HuH-7.5 (cell line): Measurements from ENCODE around the gene PTPRZ1.

ENCODE experiments used
- DNase-seq: peaks from one replicate; pipeline ENCODE4 v3.0.0; 2011; ENCODE audit warnings: low spot score

Gene PTPRZ1

GRCh38 chr7:122055073-122055472 lies 182.1 kb downstream of the PTPRZ1 start:
- no peak for DNase-seq

- no peak for DNase-seq
These were observed 184.0 kb downstream of the PTPRZ1 start for GRCh38 chr7:122056977-122057376.

GRCh38 chr7:122059542-122059941 lies 186.6 kb downstream of the PTPRZ1 start:
- no peak for DNase-seq

DNA sequence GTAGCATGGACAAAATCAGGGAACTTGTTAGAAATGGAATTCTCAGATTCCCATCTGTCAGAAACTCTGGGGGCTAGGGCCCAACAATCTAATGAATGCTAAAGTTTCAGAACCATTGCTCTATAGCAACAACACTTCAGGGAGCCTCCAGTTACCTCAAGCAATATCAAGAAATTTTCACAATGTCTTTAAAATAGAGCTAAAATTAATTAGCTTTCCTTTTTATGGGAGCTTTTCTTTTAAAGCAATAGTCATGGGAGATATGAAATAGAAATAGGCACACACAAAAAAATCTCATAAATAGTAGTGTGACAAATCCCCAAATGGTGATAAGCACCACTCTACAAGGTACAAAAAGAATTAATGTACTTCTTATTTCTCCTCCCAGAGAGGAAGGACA lies 190.2 kb downstream of the PTPRZ1 start:
- DNase-seq, result no peak

DNA sequence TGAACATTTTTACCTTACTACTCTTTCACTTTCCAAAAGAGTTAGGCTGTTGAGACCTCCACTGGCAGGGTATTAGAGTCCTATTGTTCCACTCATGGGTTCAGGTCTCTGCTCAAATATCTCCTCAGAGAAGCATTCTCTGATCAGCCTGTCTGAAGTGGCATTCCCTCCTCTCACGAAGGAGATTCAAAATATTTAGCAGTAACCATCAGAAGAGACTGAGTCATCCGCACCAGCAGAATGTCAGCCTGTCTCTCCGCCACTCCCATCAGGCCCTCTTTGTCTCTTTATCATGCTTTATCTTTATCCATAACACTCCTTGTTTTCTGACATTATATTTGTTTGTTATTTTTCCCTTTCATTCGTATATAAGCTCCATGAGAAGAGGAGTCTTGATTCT lies 192.0 kb downstream of the PTPRZ1 start:
- DNase-seq, result no peak

DNA sequence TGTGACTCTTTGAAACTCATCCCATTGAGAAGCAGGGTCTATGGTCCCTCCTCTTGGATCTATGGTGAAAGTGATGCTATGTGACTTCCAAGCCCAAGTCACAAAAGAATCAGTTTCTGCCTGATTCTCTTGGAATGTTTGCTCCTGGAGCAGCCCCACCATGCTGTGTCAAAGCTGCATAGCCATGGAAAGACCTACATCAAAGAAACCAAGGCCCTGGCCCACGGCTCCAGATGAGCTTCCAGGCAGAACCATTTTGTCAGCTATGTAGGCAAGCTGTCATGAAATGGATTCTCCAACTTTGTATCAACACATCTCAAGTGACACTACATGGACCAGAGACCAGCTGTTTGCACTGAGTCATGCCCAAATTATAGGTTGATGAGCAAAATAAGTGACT lies 194.1 kb downstream of the PTPRZ1 start:
- DNase-seq, result no peak

- no peak for DNase-seq
These were observed 195.1 kb downstream of the PTPRZ1 start for GRCh38 chr7:122068046-122068445.

GRCh38 chr7:122068999-122069398 lies 196.0 kb downstream of the PTPRZ1 start:
- DNase-seq, result no peak

DNA sequence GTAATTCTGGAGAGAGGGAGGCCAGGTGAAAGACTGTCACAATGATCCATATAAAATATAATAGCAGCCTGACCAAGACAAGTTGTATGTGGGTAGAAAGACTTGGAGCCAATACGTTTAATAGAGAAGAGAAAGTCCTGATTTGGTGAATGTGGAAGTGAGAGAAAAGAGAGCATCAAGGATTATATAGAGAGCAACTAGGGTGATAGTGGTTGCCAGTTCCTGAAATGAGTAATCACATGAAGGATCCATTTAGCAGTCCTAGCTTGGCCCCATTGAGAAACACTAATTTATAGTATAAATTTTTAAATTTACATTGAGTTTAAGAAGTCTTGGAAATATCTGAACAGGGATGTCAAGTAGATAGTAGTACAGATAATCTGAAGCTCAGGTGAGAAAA lies 197.1 kb downstream of the PTPRZ1 start:
- no peak for DNase-seq

DNA sequence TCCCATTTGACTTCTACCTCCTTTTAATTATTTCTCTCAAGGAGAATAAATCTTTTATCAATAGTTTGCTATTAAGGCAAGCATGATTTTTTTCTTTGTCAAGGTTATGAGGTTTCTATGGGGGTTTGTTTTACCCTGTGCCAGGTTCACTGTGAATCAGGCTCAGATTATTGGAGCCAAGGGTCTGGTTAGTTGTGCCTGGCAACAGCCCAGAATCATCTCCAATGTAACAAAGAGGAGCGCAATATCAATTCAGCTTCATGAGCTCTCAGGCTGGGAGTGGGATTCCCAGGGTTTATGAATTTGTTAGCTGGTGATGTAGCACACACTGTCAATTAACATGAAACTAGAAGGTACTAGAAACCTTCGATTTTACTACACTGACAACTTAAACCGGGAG lies 197.9 kb downstream of the PTPRZ1 start:
- no peak for DNase-seq

GRCh38 chr7:122072272-122072671 lies 199.3 kb downstream of the PTPRZ1 start:
- DNase-seq, result no peak

DNA sequence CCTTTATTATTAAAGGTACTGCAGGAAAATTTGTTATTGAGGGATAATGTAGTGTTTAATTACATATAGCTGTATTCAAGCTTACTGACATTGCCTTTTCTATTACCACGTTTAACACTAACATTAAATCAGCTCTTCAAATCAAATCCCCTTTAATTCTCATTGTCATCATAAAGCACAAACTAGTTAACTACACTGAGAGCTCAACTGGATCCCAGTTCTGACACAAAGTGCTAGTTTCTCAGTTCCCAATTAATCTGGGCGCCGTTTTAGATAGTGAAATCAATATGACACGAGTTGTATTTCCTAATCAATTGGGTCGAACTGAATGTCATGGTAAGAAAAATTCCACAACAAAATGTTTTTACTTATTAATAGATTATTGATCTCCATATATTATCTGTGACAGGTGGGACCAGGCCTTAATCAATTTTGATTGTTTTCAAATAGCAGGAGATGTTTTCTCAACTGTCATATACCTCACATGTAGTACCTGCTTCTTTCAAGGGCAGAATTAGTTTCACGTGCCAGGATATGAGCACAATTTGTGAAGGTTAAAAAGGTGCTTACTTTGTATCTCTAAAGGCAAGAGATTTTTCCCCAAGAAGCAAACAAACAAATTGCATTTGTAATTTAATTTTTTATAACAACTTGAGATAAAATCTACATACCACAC lies 200.1 kb downstream of the PTPRZ1 start:
- DNase-seq, result no peak

DNA sequence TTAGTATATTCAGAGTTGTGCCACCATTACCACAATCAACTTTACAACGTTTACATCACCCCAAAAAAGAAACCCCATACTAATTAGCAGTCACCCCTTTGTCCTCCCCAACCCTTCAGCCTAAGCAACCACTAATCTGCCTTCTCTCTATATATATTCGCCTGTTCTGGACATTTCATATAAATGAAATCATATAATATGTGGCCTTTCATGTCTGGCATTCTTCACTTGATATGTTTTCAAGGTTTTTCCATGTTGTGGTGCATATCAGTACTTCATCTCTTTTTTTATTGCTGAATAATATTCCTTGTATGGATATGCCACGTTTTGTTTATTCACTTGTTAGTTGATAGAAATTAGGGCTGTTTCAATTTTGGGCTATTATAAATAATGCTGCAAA lies 200.7 kb downstream of the PTPRZ1 start:
- DNase-seq, result no peak

GRCh38 chr7:122082160-122082559 lies 209.2 kb downstream of the PTPRZ1 start:
- DNase-seq, result no peak

- no peak for DNase-seq
These were observed 209.7 kb downstream of the PTPRZ1 start for GRCh38 chr7:122082670-122083069.

DNA sequence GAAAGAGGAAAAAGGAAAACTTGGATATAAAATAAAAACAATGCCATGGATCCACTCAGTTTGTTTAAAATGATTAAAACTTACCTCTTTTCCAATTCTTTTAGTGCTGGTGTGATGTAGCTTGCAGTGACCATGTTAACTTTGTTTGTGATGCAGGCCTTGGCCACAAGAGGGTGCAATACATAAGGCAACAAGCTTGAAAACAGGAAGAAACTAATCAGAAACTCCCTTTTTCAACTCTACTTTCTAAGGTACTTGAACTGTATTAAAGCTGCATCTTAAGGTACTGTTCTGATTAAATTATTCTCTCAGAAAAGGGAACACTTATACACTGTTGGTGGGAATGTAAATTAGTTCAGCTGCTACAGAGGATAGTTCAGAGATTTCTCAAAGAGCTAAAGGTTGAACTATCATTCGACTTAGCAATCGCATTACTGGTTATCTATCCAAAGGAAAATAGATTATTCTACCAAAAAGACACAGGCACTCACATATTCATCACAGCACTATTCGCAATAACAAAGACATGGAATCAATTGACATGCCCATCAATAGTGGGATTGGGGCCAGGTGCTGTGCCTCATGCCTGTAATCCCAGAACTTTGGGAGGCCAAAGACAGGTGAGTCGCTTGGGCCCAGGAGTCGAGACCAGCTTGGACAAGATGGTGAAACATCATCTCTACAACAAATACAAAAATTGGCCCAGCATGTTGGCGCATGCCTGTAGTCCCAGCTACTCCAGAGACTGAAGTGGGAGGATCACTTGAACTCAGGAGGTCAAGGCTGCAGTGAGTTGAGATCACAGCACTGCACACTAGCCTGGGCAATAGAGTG lies 220.2 kb downstream of the PTPRZ1 start:
- peak; percentile 9 for DNase-seq

- no peak for DNase-seq
These were observed 221.6 kb downstream of the PTPRZ1 start for GRCh38 chr7:122094549-122094948.

GRCh38 chr7:122095642-122096041 lies 222.7 kb downstream of the PTPRZ1 start:
- DNase-seq, result no peak

- DNase-seq, result no peak
These were observed 227.1 kb downstream of the PTPRZ1 start for GRCh38 chr7:122100021-122100420.

- no peak for DNase-seq
These were observed 230.1 kb downstream of the PTPRZ1 start for GRCh38 chr7:122103064-122103463.
